ENCODE data around the gene TRIP4.

DNA sequence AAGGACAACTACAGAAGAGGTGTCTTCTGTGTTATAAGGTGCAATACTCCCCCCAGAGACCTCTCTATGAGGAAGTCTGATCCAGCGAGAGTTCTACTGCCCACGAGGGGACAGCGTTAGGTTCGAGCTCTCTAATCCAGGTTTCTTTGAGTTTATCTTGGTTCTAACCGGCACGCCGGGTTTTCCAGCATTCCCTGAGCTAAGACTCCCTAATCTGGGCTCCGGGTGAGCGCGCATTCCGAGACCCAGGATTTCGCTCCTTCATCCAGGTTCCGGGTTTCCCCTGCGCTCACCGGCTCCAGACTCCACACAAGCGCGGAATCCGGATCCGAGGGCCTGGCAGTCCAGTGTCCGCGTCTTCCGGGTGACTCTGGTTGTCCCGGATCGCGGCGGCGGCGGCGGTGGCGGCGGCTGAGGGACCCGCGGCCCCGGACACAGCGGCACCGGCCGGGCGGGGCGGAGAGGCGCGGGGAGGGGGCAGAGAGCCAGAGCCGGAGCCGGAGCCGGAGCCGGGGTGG lies 72.6 kb downstream of the TRIP4 start, which contains the start of gene ZNF609:
- TF ChIP-seq ZNF274 (IDR thresholded peaks at IDR 0.05; ENCODE audit: low read depth, low read length) (no peak), YY1 (IDR thresholded peaks at IDR 0.05; ENCODE audit: extremely low read depth, insufficient replicate concordance, low read depth, low read length) (peak; percentile 86), SRF (IDR thresholded peaks at IDR 0.05; ENCODE audit: low read depth) (peak; percentile 60; the same call in 1 of the 2 replicates), EZH2 (IDR thresholded peaks at IDR 0.05) (no peak), CTCF (IDR thresholded peaks at IDR 0.05 in 2 of 3, conservative IDR thresholded peaks at IDR 0.05 in 1 of 3; ENCODE audit: borderline replicate concordance in 1 of 3, insufficient read depth in 1 of 3, low read depth in 2 of 3, low read length in 2 of 3) (no peak), POLR2A (IDR thresholded peaks at IDR 0.05; ENCODE audit: borderline replicate concordance, extremely low read depth, insufficient read depth, insufficient read length) (no peak), MAX (IDR thresholded peaks at IDR 0.05) (peak; percentile 49; the same call in 1 of the 2 replicates)
- TF ChIP-seq, protein P1, sequence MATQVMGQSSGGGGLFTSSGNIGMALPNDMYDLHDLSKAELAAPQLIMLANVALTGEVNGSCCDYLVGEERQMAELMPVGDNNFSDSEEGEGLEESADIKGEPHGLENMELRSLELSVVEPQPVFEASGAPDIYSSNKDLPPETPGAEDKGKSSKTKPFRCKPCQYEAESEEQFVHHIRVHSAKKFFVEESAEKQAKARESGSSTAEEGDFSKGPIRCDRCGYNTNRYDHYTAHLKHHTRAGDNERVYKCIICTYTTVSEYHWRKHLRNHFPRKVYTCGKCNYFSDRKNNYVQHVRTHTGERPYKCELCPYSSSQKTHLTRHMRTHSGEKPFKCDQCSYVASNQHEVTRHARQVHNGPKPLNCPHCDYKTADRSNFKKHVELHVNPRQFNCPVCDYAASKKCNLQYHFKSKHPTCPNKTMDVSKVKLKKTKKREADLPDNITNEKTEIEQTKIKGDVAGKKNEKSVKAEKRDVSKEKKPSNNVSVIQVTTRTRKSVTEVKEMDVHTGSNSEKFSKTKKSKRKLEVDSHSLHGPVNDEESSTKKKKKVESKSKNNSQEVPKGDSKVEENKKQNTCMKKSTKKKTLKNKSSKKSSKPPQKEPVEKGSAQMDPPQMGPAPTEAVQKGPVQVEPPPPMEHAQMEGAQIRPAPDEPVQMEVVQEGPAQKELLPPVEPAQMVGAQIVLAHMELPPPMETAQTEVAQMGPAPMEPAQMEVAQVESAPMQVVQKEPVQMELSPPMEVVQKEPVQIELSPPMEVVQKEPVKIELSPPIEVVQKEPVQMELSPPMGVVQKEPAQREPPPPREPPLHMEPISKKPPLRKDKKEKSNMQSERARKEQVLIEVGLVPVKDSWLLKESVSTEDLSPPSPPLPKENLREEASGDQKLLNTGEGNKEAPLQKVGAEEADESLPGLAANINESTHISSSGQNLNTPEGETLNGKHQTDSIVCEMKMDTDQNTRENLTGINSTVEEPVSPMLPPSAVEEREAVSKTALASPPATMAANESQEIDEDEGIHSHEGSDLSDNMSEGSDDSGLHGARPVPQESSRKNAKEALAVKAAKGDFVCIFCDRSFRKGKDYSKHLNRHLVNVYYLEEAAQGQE (IDR thresholded peaks at IDR 0.05; ENCODE audit: low read depth): no peak

All from HCT116 (cell line).